GM19395 (cell line): ENCODE data around the gene SEMA3C.

Source experiments
- ATAC-seq: cut with Tn5 transposase; IDR thresholded peaks from one replicate; pipeline ENCODE4 v1.9.1; 2021; ENCODE audit warnings: mild to moderate bottlenecking, moderate library complexity; ENCODE audit not compliant: unreplicated experiment

SEMA3C gene

DNA sequence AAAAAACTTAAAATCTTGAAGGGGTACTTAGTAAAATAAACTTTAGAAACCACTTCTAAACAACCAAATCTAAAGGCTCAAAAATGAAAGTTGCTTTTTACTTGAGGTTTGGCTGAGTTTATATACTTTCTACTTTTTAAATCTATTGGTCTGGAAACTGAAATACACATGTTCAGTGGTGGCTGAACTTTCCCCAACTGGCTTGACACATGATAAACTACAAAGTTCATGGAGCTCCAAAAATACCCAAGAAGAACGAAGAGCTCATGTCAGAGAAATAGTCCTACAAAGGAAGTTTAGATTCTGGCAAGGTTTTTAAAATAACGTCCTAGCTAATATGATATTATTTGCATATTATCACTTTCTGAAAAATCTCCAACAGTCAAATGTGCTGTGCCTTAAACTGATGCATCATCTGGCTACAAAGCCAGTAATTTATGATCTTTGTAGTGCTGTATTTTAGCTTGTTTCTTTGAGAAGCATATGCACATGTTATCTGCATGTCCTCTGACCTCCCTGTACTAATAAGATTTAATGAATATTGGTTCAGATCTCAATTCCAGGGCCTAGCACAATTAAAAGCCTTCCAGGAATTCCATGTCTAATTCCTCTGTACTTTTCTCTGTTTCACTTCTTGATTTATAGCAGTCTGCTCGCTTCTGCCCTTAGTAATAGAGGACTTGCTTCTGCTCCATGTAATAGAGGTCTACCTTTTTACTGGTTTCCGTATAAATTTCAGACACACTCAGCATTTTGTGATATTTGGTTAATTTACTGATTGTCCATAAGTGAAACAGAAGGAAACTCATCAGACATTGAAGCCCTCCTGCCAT, 28.2 kb downstream of the SEMA3C start:
- ATAC-seq = no peak

DNA sequence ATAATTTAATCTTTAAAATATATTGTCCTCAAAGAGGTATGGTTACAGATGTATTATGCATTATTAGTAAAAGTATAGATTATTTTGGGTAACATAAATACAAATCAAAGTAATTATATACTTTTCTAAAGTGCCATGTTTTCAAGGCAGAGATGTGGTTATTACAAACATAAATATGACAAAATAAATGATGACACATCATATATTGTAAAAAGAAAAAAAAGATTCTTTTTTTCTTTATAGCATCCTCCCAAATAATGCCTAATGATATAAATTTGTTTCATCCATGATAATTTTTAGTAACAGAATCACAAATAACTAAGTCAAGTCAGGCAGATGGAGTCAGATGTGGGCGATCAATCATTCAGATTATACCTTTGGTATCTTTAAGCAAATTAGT, 29.3 kb downstream of the SEMA3C start:
- no peak for ATAC-seq

GRCh38 chr7:80885757-80886156, 33.1 kb downstream of the SEMA3C start:
- no peak for ATAC-seq

GRCh38 chr7:80884511-80885195, 34.2 kb downstream of the SEMA3C start:
- no peak for ATAC-seq

DNA sequence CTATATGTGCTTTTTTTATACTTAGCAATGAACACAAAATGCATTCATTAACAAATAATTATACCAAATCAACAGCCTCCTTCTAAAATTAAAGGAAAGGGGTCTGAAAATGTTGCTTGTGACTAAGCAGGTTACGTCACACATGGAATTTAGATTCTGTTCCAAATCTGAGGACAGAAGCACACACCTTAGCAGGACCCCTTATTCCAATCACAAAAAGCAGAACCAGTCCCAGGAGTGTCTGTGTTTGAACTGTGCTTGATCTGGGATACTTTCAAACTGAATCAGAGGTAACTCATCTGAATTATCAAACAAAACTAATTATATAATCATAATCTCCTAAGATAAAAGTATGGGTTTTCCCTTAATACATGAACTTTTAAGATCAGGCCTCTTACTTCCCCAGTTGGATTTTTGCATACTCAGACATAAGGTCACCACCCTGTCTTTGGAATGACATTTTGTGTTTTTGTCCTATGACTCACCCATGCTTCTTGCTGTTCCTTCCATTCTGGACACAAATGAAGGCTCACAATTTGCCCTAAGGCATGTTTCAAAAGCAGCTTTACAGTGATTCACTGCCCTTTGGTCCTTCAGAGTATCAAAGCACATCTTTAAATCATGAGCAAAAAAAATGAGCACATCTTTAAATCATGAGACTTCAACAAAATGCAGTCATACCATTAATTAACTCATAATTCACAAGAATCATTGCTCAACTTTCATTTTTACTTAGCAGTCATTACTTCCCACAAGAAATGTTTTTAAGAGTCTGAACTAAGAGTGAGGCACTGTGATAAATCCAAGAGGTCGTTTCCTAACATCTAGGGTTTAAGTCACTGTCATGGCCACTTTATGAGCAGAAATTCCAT, 35.5 kb downstream of the SEMA3C start:
- no peak for ATAC-seq

DNA sequence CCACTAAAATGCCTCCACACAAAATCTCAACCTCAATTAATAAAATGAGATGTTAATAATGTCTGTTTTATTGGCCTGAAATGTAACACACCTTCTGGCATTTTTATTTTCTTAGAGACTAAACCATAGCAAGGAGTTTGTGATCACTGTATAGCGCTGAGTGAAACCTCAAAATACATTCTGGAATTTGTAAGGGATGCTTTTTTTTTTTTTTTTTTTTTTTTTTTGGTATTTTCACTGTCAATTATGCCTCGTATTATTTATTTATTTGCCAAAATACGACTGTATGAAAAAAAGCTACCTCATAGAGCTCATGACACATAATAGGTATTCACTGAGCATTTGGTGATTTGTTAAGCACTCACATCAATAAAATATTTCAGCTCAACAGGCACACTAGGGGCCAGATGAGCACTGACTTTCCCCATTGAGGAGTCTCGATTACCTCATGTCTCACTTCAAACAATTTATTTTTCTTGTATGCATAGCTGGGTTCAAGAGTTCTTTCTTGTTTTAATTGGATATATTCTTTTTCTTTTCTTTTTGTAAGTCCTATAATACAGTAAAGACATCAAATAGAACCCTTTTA, 36.5 kb downstream of the SEMA3C start:
- no peak for ATAC-seq

GRCh38 chr7:80881351-80881900, 37.4 kb downstream of the SEMA3C start:
- ATAC-seq = no peak

DNA sequence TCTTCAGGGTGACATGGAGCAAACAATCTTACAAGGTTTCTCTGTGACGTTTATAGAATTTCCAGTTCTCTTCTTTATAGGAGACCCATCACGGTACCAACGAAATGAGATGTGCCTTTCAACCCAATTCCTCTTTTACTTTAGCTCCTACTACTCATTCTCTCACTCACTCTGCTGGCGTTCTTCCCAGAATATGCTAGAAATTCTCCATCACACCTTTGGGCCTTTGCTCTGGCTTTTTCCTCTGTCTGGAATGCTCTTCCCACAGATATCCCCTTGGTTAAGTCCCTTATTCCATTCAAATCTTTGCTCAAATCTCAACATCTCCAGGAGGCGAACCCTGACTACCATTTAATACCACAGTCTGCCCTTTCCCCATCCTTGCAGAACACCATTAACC, 39.0 kb downstream of the SEMA3C start:
- no peak for ATAC-seq

- ATAC-seq = no peak
Observed at GRCh38 chr7:80876894-80877414, 41.9 kb downstream of the SEMA3C start.

DNA sequence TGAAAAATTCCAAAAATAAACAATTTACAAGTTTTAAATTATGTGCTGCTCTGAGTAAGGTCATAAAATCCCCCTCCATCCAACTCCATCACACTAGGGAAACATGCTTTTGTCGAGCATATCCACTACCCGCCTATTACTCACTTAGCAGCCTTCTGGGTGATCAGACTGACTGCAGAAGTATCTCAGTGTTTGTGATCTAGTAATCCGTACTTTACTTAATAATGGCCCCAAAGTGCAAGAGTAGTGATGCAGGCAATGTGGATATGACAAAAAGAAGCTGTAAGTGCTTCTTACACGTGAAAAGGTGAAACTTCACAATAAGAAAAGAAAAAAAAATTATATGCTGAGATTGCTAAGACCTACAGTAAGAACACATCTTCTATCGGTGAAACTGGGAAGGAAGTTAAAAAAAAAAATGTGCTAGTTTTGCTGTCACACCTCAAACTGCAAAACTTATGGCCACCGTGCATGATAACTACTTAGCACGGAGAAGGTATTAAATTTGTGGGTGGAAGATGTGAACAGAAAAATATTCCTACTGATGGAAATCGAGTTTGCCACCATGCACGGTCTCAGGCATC, 43.2 kb downstream of the SEMA3C start:
- ATAC-seq = no peak

DNA sequence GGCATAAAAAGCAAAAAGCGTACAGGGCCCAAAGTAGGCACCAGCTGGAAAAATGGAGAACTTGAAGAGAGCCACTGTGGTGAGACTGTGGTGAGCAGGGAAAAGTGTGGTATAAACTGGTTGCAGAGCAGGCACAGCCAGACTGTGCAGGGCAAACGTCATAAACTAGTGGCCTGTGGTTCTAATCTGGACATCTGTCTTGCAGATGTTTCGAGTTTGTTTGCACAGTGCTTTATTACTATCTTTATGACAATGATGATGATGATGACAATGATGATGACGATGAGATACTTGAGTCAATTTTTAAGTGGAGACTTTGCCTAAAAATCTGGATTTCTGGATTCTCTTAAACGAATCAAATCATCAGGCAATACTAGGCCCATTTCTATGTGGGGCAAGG, 45.7 kb downstream of the SEMA3C start:
- no peak for ATAC-seq

GRCh38 chr7:80871228-80871627, 47.6 kb downstream of the SEMA3C start:
- ATAC-seq = no peak

DNA sequence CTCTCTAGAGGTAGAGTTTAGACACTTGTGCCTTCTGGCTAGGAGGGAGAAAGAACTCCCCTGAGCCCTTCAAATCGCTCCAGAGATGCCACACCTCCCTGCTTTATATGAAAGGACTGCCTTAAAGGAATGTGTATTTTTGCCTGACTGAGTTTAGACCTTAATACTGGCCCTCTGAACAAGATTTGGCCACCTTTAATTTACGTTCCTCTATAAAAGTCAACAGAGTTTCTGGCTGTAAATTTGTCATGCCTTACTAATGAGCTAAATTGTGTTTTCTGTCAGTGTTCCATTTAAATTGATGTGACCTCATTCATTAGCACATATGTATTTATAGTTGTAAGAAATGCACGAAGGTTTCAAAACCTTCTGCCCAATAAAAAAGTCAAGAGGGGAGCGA, 48.0 kb downstream of the SEMA3C start:
- ATAC-seq = no peak

GRCh38 chr7:80869821-80870751, 48.8 kb downstream of the SEMA3C start:
- ATAC-seq = no peak

DNA sequence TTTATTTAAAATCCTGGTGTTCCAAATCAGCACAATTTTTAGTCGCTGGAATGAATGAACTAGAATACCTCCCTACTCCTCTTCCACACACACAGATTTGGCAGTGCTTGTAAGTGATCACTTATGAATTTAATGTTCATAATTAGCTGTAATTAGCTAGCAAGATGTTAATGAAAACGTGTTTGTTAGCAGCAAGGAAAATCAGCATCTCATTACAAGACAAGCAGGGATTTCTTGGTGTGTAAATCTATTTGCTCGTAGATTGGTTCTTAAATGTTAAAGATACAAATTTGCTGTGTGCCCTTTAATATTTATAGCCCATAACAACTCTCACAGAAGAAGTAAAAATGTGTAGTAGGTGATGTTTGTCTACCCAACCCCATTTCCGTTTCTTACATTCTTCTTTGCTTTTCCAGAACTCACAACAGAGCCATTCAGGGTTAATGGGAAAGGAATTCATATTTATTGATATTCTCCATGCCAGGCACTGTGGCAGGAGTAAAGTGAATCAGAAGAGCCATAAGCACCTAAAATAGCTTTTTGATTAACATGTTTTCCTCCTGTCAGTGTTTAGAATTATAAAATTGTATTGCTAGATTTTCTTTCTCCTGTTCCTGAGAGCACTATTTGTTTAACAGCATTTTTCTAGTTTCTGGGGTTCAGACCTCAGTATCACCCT, 49.6 kb downstream of the SEMA3C start:
- ATAC-seq = no peak

DNA sequence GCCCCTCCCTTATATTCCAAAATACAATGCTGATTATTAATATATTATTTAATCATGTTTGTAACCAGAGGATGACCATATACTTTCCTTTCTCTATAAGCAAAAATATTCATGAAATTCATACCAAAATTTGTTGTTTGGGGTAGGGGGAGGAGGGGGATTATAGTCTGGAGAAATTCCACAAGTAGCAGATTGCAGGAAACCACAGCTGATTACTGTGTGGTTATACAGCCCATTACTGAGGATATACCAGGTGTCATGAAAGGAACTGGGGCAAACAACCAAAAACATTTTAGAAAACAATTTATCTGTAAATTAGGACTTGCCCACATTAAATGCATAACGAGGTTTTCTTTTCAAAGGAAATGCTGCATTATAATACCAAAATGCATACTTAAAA, 50.3 kb downstream of the SEMA3C start:
- ATAC-seq = no peak

DNA sequence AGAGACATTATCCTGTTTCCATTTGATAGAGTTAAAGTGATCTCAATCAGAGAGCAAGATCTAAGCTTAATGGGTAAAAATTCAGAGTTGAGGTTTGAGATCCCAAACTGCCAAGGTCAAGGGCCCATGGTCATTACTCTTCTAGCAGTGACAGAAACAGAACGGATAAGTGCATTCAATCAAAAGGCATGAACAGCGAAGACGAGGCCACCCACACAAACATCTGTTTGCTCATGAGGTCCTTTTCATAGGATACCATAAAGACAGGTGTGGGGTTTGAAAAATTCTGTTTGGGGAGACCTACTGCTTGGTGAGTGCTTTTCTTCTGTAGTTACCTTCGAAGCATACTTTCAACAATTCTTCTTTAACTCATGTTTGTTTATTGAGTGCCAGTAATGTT, 58.3 kb downstream of the SEMA3C start:
- ATAC-seq = no peak

DNA sequence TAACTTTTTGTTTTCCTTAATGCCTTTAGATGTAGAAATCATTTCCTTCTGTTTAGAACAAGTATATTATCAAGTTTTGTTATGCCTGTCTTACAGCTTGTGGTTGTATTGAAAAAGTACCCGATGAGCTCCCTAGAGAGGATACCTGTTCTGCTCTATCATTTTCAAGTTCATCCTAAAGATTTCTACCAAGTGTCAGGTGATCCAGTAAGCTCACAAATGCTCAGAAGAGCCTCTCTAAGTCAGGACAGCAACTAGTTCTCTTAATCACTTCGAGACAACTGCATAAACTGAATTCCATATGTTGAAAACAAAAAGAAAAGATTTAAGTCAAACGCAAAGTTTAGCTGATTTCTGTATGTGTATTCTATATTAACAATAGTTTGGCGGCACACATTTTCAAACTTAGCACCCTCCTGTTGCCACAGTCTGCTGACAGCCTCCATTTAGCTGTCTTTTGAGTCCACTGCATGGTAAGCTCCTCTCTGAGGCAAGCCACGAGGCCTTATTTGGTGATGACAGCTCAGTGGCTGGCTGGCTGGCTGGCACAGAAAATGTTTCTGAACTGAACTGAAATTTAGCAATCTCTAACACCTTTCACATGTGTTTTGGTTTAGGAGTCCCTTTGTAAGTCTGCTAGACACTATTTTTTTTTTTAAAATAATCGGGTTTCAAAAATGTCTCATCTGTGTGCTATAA, 59.4 kb downstream of the SEMA3C start:
- no peak for ATAC-seq
